Fibroblast of lung (primary cell): ENCODE measurements around the gene IGSF11. TPM values are rescaled to one million over a fixed set of nuclear protein-coding genes. Genes with fewer than 3 reads are reported as not detected.
"Not testable (repeated sequence)": the region's sequence is repeated elsewhere in the genome, so short reads cannot be mapped to it uniquely, and the experiment has no call there.

ENCODE experiments used
- DNase-seq, 2 donors: peaks; one replicate each; pipeline versions ENCODE4 v3.0.0 to v3.0.0-alpha.2; 2010; ENCODE audit warnings: low read depth in 2 of 2
- H2AFZ ChIP-seq: 2 replicates; pipeline ENCODE4 v1.5.1; 2012; ENCODE audit warnings: low read length, control low read depth, inconsistent platforms
- H3K27ac ChIP-seq: 2 replicates; pipeline ENCODE4 v1.5.1; 2011; ENCODE audit warnings: low read length, control low read depth; ENCODE audit not compliant: insufficient read depth
- H3K27me3 ChIP-seq: 2 replicates; pipeline ENCODE4 v1.5.1; 2011; ENCODE audit warnings: mild to moderate bottlenecking, low read length; ENCODE audit not compliant: control insufficient read depth, insufficient read depth
- H3K36me3 ChIP-seq: 2 replicates; pipeline ENCODE4 v1.5.1; 2011; ENCODE audit warnings: low read length; ENCODE audit not compliant: control insufficient read depth, insufficient read depth
- H3K4me1 ChIP-seq: 2 replicates; pipeline ENCODE4 v1.5.1; 2011; ENCODE audit warnings: low read length; ENCODE audit not compliant: control insufficient read depth, insufficient read depth; ENCODE audit errors: extremely low read depth
- H3K4me2 ChIP-seq: 2 replicates; pipeline ENCODE4 v1.5.1; 2011; ENCODE audit warnings: low read length, control low read depth; ENCODE audit not compliant: insufficient read depth; ENCODE audit errors: extremely low read depth
- H3K4me3 ChIP-seq, 4 experiments: fragments of 200-600 bp in 1 of 4; sonication (generic) in 1 of 4; replicated peaks in 1 of 4; 2 replicates each; pipeline ENCODE4 v1.5.1; 2011 to 2016; ENCODE audit warnings: low read length in 4 of 4, low read depth in 3 of 4, mild to moderate bottlenecking in 3 of 4, control low read depth in 2 of 4, inconsistent platforms in 1 of 4, mixed read lengths in 1 of 4; ENCODE audit not compliant: insufficient read depth in 1 of 4; ENCODE audit errors: control extremely low read depth in 1 of 4
- H3K79me2 ChIP-seq: 2 replicates; pipeline ENCODE4 v1.5.1; 2012; ENCODE audit warnings: mild to moderate bottlenecking, low read length, inconsistent platforms; ENCODE audit not compliant: control insufficient read depth, insufficient read depth
- H3K9ac ChIP-seq: 2 replicates; pipeline ENCODE4 v1.5.1; 2011; ENCODE audit warnings: mild to moderate bottlenecking, low read length, control low read depth; ENCODE audit not compliant: insufficient read depth
- H3K9me3 ChIP-seq: 2 replicates; pipeline ENCODE4 v1.5.1; 2012; ENCODE audit warnings: low read depth, low read length; ENCODE audit not compliant: control insufficient read depth, insufficient read depth
- H4K20me1 ChIP-seq: 2 replicates; pipeline ENCODE4 v1.5.1; 2011; ENCODE audit warnings: low read length; ENCODE audit not compliant: control insufficient read depth, insufficient read depth; ENCODE audit errors: extremely low read depth
- EZH2 ChIP-seq: IDR thresholded peaks from 2 replicates; pipeline ENCODE4 v1.5.1; 2012; ENCODE audit warnings: low read length, control low read depth, mild to moderate bottlenecking; ENCODE audit errors: missing control alignments
- polyA plus RNA-seq, 2 donors: library from polyadenylated mRNA; depleted of rRNA in 1 of 2; stranded (reverse) in 1 of 2; unstranded in 1 of 2; fragments of >200 nt; gene quantifications; 2 replicates each; pipeline ENCODE4 v1.2.1, GENCODE V29; 2011 to 2012; ENCODE audit warnings: missing spikeins in 1 of 2
- total RNA-seq: library from RNA; depleted of rRNA; stranded (reverse); fragments of >200 nt; gene quantifications from 2 replicates; pipeline ENCODE4 v1.2.1, GENCODE V29; 2014
- TF ChIP-seq, protein P1 (sequence below), 2 donors: IDR thresholded peaks in 1 of 2; conservative IDR thresholded peaks in 1 of 2; 1 replicate in 1 of 2; 2 replicates in 1 of 2; pipeline ENCODE4 v1.5.1; 2011 to 2012; ENCODE audit warnings: low read length in 2 of 2, control low read depth in 1 of 2, inconsistent platforms in 1 of 2, low read depth in 1 of 2, mild to moderate bottlenecking in 1 of 2

The IGSF11 gene
- total and polyA plus RNA-seq, 2 donors (not counting 1 experiment from before 2014, with no cell fraction given), result under 0.01 TPM; not detected in 1

DNA sequence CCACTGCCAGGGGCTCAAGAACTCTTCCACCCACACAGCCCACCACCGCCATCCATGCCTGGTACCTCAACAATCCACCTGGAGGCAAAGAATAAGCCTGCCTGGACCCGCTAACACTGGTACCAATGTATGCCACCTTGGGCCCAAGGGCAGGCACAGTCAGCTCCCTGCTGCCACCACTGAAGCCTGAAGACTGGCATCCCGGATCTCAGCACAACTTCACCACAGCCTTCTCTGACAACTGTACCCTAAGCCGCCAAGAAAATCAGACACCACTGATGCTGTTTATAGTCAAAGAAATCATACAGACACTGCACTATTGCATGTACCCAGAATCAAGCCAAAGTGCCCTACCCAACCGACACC lies 56.3 kb downstream of the IGSF11 start:
- no peak for DNase-seq
- H4K20me1 ChIP-seq, result no peaks in the 10 kb centered on the region
- no peak overlapping the region for H3K4me2 ChIP-seq
- no peaks in the 10 kb centered on the region for H3K36me3 ChIP-seq
- no peak overlapping the region for H3K4me3 ChIP-seq
- H3K27me3 ChIP-seq, result no peaks in the 10 kb centered on the region
- H3K79me2 ChIP-seq, result no peaks in the 10 kb centered on the region
- no peaks in the 10 kb centered on the region for H3K9me3 ChIP-seq
- TF ChIP-seq EZH2, result no peak
- TF ChIP-seq, protein P1, sequence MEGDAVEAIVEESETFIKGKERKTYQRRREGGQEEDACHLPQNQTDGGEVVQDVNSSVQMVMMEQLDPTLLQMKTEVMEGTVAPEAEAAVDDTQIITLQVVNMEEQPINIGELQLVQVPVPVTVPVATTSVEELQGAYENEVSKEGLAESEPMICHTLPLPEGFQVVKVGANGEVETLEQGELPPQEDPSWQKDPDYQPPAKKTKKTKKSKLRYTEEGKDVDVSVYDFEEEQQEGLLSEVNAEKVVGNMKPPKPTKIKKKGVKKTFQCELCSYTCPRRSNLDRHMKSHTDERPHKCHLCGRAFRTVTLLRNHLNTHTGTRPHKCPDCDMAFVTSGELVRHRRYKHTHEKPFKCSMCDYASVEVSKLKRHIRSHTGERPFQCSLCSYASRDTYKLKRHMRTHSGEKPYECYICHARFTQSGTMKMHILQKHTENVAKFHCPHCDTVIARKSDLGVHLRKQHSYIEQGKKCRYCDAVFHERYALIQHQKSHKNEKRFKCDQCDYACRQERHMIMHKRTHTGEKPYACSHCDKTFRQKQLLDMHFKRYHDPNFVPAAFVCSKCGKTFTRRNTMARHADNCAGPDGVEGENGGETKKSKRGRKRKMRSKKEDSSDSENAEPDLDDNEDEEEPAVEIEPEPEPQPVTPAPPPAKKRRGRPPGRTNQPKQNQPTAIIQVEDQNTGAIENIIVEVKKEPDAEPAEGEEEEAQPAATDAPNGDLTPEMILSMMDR (conservative IDR thresholded peaks at IDR 0.05 in 1 of 2, IDR thresholded peaks at IDR 0.05 in 1 of 2; ENCODE audit: low read depth in 1 of 2, low read length in 2 of 2), result no peak
- H3K27ac ChIP-seq, result no peak overlapping the region
- no peaks in the 10 kb centered on the region for H3K4me1 ChIP-seq
- H3K9ac ChIP-seq, result no peak overlapping the region
- no peak overlapping the region for H2AFZ ChIP-seq

DNA sequence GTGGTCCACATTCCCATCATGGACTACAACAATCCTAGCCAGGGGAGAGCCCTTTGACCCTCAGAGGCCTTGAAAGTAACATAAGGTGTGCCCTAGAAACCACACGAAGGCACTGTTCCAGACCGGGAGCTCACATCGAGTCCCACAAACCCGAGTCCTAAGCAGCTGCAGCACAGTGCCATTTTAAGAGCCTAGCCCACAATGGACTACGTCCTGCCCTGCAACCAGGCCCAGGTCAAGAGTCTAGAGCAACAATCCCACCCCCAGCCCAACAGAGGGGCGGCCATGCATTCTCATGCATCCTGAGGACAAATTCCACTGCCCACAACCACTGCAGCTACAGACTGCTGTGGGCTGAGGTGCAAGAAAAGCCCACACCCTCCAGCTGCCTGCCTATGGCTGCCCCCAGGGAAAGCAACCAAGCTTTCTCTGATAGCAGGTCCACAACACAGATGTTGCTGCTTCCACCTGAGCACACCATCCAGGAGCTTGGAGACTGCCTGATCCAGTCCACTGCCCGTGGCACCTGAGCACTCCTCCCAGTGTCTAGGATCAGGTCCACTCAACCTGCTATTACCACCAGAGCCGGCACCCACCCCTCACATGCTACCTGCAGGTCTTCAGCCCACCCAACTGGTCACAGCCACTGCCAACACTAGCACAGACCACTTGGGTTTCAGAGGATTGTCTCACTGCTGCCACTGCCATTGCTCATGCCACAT lies 56.8 kb downstream of the IGSF11 start:
- Histone ChIP-seq H3K4me2 (no peak overlapping the region), H3K79me2 (no peaks in the 10 kb centered on the region), H3K9me3 (no peaks in the 10 kb centered on the region), H3K4me3 (no peak overlapping the region), H3K27ac (no peak overlapping the region), H3K27me3 (no peaks in the 10 kb centered on the region), H4K20me1 (no peaks in the 10 kb centered on the region), H3K4me1 (no peaks in the 10 kb centered on the region), H2AFZ (no peak overlapping the region), H3K36me3 (no peaks in the 10 kb centered on the region), H3K9ac (no peak overlapping the region)
- DNase-seq, result no peak
- TF ChIP-seq, protein P1 (conservative IDR thresholded peaks at IDR 0.05 in 1 of 2, IDR thresholded peaks at IDR 0.05 in 1 of 2; ENCODE audit: low read depth in 1 of 2, low read length in 2 of 2), result no peak
- no peak for TF ChIP-seq EZH2

DNA sequence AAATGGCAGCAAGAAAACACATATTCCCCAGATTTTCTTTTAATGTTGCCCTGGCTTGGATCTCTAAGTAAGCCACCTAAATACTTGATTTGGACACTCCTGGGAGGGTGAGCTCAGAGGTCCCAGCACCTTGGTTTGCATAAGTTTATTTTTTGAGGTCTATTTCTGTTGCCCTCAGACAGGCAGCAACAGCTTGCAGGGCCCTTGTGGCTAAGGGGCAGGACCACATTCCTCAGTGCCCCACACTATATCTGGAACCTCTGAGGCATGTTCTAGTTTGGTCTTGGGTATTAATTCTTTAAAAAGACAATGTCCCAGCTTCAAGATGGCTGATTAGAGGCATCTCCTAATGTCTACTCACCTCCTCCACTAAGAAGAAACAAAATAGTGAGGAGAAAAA lies 57.5 kb downstream of the IGSF11 start:
- no peaks in the 10 kb centered on the region for H3K9me3 ChIP-seq
- H3K4me2 ChIP-seq, result no peak overlapping the region
- no peaks in the 10 kb centered on the region for H3K79me2 ChIP-seq
- H3K36me3 ChIP-seq, result no peaks in the 10 kb centered on the region
- no peaks in the 10 kb centered on the region for H3K4me1 ChIP-seq
- no peak for DNase-seq
- no peaks in the 10 kb centered on the region for H4K20me1 ChIP-seq
- H3K9ac ChIP-seq, result no peak overlapping the region
- no peaks in the 10 kb centered on the region for H3K27me3 ChIP-seq
- no peak overlapping the region for H3K27ac ChIP-seq
- TF ChIP-seq, protein P1 (conservative IDR thresholded peaks at IDR 0.05 in 1 of 2, IDR thresholded peaks at IDR 0.05 in 1 of 2; ENCODE audit: low read depth in 1 of 2, low read length in 2 of 2), result no peak
- TF ChIP-seq EZH2, result no peak
- H3K4me3 ChIP-seq, result no peak overlapping the region
- no peak overlapping the region for H2AFZ ChIP-seq

DNA sequence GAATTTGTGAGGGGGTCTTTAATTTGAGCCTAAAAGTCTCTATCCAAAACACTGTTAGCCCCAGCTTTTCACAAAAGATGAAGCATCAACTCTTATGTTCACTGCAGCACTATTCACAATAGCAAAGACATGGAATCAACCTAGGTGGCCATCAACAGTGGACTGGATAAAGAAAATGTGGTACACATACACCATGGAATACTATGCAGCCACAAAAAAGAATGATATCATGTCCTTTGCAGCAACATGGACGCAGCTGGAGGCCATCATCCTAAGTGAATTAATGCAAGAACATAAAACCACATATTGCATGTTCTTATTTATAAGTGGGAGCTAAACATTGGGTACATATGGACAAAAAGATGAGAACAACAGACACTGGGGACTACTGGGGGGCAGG lies 59.2 kb downstream of the IGSF11 start:
- H3K9me3 ChIP-seq, H3K4me3 ChIP-seq, H3K79me2 ChIP-seq, H3K27me3 ChIP-seq, H2AFZ ChIP-seq, H3K36me3 ChIP-seq, H3K4me1 ChIP-seq, DNase-seq, H3K9ac ChIP-seq, H3K4me2 ChIP-seq, H3K27ac ChIP-seq, H4K20me1 ChIP-seq: not testable (repeated sequence)
